ENCODE data around the gene DNAH17.

The DNAH17 gene, protein sequence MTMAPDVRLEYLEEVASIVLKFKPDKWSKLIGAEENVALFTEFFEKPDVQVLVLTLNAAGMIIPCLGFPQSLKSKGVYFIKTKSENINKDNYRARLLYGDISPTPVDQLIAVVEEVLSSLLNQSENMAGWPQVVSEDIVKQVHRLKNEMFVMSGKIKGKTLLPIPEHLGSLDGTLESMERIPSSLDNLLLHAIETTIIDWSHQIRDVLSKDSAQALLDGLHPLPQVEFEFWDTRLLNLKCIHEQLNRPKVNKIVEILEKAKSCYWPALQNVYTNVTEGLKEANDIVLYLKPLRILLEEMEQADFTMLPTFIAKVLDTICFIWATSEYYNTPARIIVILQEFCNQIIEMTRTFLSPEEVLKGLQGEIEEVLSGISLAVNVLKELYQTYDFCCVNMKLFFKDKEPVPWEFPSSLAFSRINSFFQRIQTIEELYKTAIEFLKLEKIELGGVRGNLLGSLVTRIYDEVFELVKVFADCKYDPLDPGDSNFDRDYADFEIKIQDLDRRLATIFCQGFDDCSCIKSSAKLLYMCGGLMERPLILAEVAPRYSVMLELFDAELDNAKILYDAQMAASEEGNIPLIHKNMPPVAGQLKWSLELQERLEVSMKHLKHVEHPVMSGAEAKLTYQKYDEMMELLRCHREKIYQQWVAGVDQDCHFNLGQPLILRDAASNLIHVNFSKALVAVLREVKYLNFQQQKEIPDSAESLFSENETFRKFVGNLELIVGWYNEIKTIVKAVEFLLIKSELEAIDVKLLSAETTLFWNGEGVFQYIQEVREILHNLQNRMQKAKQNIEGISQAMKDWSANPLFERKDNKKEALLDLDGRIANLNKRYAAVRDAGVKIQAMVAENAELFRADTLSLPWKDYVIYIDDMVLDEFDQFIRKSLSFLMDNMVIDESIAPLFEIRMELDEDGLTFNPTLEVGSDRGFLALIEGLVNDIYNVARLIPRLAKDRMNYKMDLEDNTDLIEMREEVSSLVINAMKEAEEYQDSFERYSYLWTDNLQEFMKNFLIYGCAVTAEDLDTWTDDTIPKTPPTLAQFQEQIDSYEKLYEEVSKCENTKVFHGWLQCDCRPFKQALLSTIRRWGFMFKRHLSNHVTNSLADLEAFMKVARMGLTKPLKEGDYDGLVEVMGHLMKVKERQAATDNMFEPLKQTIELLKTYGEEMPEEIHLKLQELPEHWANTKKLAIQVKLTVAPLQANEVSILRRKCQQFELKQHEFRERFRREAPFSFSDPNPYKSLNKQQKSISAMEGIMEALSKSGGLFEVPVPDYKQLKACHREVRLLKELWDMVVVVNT (N-terminal part only)

DNA sequence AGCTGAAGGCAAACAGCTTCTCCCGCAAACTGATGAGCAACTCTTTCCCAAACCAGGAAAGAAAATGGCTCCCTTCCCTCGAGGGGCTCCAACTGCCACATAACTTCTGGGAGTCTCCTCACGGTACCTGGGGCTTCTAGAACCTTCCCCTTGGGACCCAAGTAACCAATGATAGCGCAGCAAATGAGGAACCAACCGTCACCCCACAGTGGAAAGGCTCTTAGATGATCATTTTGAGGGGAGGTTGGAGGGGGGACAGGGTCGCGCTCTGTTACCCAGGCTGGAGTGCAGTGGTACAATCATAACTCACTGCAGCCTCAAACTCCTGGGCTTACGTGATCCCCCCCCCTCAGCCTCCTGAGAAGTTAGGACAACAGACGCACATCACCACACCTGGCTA, at the start of gene DNAH17:
Gene DNAH17, minus strand, starts transcription at position 101 of the 400 bp plus-strand sequence. CDS start 2,339 bp downstream, outside the sequence.
- H3K27me3 ChIP-seq (ENCODE audit: control insufficient read depth in 1 of 2, insufficient read depth in 2 of 2, low read length in 2 of 2) = no peaks in the 10 kb centered on the region
- no peak within 1 kb of the TSS for H3K27ac ChIP-seq (ENCODE audit: low read length)
- H3K9ac ChIP-seq (ENCODE audit: low read length in 2 of 2) = no peak within 1 kb of the TSS
- no peaks in the 10 kb centered on the region for H3K9me3 ChIP-seq (ENCODE audit: control insufficient read depth in 2 of 2, low read length in 2 of 2)
- H3K4me3 ChIP-seq (ENCODE audit: low read length in 2 of 2) = no peak within 1 kb of the TSS
- no peaks in the 10 kb centered on the region for H3K4me1 ChIP-seq (ENCODE audit: control insufficient read depth, insufficient read depth, low read length)
- H3K36me3 ChIP-seq (ENCODE audit: control insufficient read depth in 2 of 2, insufficient read depth in 2 of 2, low read length in 2 of 2) = no peaks in the 10 kb centered on the region

DNA sequence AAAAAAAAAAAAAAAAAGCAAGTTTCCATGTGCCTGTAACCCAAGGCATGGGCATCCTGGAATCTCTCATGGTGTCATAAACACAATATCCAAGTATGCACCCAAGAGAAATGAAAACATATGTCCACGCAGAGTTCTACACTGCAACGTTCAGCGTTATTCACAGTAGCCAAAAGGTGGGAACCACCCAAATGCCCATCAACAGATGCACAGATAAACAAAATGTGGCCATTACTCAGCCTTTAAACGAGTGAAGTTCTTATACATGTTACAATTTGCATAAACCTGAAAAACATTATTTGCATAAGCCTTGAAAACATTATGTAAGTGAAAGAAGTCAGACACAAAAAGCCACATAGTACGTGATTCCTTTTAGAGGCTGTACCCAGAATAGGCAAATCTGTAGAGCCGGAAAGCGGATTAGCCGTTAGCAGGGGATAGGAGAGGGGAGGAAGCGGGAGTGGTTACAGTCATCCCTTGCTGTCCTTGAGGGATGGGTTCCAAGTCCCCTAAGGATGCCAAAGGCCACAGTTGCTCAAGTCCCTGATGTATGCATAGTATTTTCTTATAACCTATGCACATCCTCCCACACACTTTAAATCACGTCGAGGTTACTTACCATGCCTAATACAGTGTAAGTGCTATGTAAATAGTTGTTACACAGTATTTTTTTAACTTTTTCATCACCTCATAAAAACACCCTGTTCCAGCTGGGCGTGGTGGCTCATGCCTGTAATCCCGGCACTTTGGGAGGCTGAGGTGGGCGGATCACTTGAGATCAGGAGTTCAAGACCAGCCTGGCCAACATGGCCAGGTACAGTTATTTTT, 47.3 kb upstream of the DNAH17 start:
- Histone ChIP-seq H3K27ac (ENCODE audit: low read length) (no peak overlapping the region), H3K27me3 (ENCODE audit: control insufficient read depth in 1 of 2, insufficient read depth in 2 of 2, low read length in 2 of 2) (no peaks in the 10 kb centered on the region), H3K36me3 (ENCODE audit: control insufficient read depth in 2 of 2, insufficient read depth in 2 of 2, low read length in 2 of 2) (no peaks in the 10 kb centered on the region), H3K9me3 (ENCODE audit: control insufficient read depth in 2 of 2, low read length in 2 of 2) (no peaks in the 10 kb centered on the region), H3K4me1 (ENCODE audit: control insufficient read depth, insufficient read depth, low read length) (no peaks in the 10 kb centered on the region), H3K9ac (ENCODE audit: low read length in 2 of 2) (no peak overlapping the region), H3K4me3 (ENCODE audit: low read length in 2 of 2) (no peak overlapping the region)

DNA sequence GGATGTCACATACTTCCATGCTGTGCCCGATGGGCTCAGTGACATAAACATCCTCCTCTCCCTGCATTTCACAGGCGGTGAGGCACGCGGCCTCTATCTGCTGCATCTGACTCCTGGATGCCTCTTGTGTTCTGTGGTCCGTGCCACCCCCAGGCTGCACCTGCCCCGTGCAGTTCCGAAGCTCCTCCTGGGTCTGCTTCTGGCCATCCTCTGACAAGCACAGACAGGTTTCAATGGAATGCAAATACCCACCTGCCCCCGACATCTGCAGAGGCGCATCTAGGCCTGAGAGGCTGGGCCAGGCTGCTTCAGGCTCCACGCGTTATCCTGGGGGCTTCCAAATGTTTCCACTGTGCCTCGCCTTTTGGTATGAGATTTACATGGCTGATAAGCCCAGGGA, 46.3 kb upstream of the DNAH17 start:
- no peaks in the 10 kb centered on the region for H3K4me1 ChIP-seq (ENCODE audit: control insufficient read depth, insufficient read depth, low read length)
- H3K27me3 ChIP-seq (ENCODE audit: control insufficient read depth in 1 of 2, insufficient read depth in 2 of 2, low read length in 2 of 2) = no peaks in the 10 kb centered on the region
- no peak overlapping the region for H3K27ac ChIP-seq (ENCODE audit: low read length)
- no peaks in the 10 kb centered on the region for H3K36me3 ChIP-seq (ENCODE audit: control insufficient read depth in 2 of 2, insufficient read depth in 2 of 2, low read length in 2 of 2)
- peaks cover 0 to 3% of the 10 kb centered on the region in 2 donors for H3K9me3 ChIP-seq (ENCODE audit: control insufficient read depth in 2 of 2, low read length in 2 of 2)
- no peak overlapping the region for H3K4me3 ChIP-seq (ENCODE audit: low read length in 2 of 2)
- H3K9ac ChIP-seq (ENCODE audit: low read length in 2 of 2) = no peak overlapping the region

DNA sequence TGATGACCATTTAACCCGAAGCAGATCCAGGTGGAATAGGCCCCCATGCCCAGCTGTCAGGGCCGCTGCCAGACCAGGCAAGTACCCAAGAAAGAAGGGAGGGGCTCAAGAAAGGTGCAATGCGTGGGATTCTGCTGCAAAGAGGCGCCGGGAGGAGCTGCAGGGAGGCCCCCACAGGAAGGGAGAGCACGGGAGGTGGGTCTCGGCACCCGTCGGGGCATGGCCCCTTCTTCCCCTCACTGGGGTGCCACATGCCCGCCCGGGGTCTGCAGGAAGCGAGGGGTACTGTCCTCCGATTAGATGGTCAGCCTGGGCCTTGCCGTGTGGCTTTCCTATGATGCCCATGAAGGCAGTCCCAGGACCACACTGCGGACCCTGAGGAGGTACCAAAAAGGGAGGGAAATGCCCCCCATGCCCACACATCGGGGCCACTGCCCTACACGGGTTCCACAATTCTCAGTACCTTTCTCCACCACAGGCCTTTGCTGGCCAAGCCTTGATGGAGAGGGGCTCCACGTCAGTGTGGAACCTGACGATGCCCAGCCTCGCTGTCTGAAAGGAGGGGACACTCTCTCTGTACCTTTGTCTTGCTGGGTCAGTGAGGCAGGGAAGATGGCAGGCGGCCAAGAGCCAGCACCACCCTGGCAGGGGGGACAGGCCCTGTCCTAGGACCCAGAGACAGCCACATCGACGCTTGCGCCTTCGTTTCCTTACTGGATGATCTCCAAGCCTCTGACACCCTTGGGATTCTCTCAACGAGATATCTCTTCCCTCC, 45.5 kb upstream of the DNAH17 start:
- H3K27me3 ChIP-seq (ENCODE audit: control insufficient read depth in 1 of 2, insufficient read depth in 2 of 2, low read length in 2 of 2) = no peaks in the 10 kb centered on the region

DNA sequence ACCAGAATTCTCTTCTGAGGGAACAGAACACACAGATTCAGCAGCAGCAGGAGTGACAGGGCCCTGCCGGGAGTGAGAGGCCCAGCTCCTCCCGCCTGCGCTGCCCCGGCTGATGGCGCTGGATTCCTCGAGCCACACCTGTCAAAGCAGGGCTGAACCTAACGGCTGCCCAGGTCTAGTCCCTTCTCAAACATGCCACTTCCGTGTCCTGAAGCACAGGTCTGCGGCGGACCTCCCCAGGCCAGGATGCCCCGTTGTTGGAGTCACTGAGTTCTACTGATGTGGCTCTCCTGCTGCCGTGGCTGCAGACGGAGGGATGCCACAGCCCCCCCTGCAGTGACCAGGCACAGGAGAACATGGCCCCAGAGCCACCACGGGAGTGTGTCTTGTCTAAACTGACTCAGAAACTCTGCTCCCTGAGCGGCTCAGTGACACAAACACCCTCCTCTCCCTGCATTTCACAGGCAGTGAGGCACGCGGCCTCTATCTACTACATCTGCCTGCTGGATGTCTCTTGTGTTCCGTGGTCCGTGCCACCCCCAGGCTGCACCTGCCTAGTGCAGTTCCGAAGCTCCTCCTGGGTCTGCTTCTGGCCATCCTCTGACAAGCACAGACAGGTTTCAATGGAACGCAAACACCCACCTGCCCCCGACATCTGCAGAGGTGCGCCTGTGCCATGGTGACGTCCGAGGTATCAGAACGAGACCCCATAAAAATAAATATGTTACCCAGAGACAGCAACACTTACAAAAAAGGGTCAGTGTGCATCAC, 44.7 kb upstream of the DNAH17 start:
- Histone ChIP-seq H3K36me3 (ENCODE audit: control insufficient read depth in 2 of 2, insufficient read depth in 2 of 2, low read length in 2 of 2) (no peaks in the 10 kb centered on the region), H3K27ac (ENCODE audit: low read length) (no peak overlapping the region), H3K27me3 (ENCODE audit: control insufficient read depth in 1 of 2, insufficient read depth in 2 of 2, low read length in 2 of 2) (no peaks in the 10 kb centered on the region), H3K9me3 (ENCODE audit: control insufficient read depth in 2 of 2, low read length in 2 of 2) (peaks cover 0 to 3% of the 10 kb centered on the region in 2 donors), H3K4me1 (ENCODE audit: control insufficient read depth, insufficient read depth, low read length) (peaks cover 11% of the 10 kb centered on the region), H3K4me3 (ENCODE audit: low read length in 2 of 2) (no peak overlapping the region), H3K9ac (ENCODE audit: low read length in 2 of 2) (no peak overlapping the region)

More for the DNA sequence above, 45.5 kb upstream of the DNAH17 start:
- Histone ChIP-seq H3K4me1 (ENCODE audit: control insufficient read depth, insufficient read depth, low read length) (peaks cover 3% of the 10 kb centered on the region), H3K4me3 (ENCODE audit: low read length in 2 of 2) (no peak overlapping the region), H3K36me3 (ENCODE audit: control insufficient read depth in 2 of 2, insufficient read depth in 2 of 2, low read length in 2 of 2) (no peaks in the 10 kb centered on the region), H3K9ac (ENCODE audit: low read length in 2 of 2) (no peak overlapping the region), H3K9me3 (ENCODE audit: control insufficient read depth in 2 of 2, low read length in 2 of 2) (peaks cover 0 to 3% of the 10 kb centered on the region in 2 donors), H3K27ac (ENCODE audit: low read length) (no peak overlapping the region)

DNA sequence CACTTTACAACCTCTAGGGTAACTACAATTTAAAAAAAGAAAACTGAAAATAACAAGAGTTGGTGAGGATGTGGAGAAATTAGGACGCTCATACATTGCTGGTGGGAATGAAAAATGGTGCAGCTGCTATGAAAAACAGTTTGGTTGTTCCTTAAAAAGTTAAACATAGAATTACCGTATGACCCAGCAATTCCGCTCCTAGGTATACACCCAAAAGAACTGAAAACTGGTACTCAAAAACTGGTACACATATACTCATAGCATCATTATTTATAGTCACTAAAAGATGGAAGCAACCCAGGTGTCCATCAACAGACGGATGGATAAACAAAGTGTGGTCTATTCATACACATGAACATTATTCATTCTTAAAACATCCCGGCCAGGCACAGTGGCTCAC, 42.9 kb upstream of the DNAH17 start:
- Histone ChIP-seq H3K27ac (ENCODE audit: low read length) (no peak overlapping the region), H3K27me3 (ENCODE audit: control insufficient read depth in 1 of 2, insufficient read depth in 2 of 2, low read length in 2 of 2) (no peaks in the 10 kb centered on the region), H3K4me1 (ENCODE audit: control insufficient read depth, insufficient read depth, low read length) (peaks cover 17% of the 10 kb centered on the region)

DNA sequence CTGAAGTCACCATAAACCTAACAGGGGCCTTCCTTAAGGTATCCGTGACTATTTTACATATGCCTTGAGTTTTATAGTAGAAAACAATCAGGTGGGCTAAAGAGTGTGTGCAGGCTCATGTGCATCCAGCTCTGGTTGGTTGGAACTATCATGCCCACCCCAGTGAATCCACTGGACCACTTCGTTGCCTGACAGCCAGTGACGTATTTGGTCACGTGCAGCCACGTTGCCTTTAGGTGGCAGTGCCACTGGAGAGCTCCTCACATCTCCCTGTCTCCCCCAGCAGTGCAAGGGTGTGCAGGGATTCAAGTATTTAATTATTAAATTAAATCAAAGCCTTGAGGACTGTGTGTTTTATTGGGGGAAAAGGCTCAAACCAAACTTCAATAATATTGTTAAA, 42.1 kb upstream of the DNAH17 start:
- Histone ChIP-seq H3K9me3 (ENCODE audit: control insufficient read depth in 2 of 2, low read length in 2 of 2) (peaks cover 0 to 3% of the 10 kb centered on the region in 2 donors), H3K4me1 (ENCODE audit: control insufficient read depth, insufficient read depth, low read length) (peaks cover 17% of the 10 kb centered on the region), H3K4me3 (ENCODE audit: low read length in 2 of 2) (no peak overlapping the region), H3K27ac (ENCODE audit: low read length) (no peak overlapping the region), H3K36me3 (ENCODE audit: control insufficient read depth in 2 of 2, insufficient read depth in 2 of 2, low read length in 2 of 2) (no peaks in the 10 kb centered on the region), H3K27me3 (ENCODE audit: control insufficient read depth in 1 of 2, insufficient read depth in 2 of 2, low read length in 2 of 2) (no peaks in the 10 kb centered on the region), H3K9ac (ENCODE audit: low read length in 2 of 2) (no peak overlapping the region)

More for the DNA sequence above, 42.9 kb upstream of the DNAH17 start:
- Histone ChIP-seq H3K36me3 (ENCODE audit: control insufficient read depth in 2 of 2, insufficient read depth in 2 of 2, low read length in 2 of 2) (no peaks in the 10 kb centered on the region), H3K9ac (ENCODE audit: low read length in 2 of 2) (no peak overlapping the region), H3K9me3 (ENCODE audit: control insufficient read depth in 2 of 2, low read length in 2 of 2) (peaks cover 0 to 3% of the 10 kb centered on the region in 2 donors), H3K4me3 (ENCODE audit: low read length in 2 of 2) (no peak overlapping the region)

DNA sequence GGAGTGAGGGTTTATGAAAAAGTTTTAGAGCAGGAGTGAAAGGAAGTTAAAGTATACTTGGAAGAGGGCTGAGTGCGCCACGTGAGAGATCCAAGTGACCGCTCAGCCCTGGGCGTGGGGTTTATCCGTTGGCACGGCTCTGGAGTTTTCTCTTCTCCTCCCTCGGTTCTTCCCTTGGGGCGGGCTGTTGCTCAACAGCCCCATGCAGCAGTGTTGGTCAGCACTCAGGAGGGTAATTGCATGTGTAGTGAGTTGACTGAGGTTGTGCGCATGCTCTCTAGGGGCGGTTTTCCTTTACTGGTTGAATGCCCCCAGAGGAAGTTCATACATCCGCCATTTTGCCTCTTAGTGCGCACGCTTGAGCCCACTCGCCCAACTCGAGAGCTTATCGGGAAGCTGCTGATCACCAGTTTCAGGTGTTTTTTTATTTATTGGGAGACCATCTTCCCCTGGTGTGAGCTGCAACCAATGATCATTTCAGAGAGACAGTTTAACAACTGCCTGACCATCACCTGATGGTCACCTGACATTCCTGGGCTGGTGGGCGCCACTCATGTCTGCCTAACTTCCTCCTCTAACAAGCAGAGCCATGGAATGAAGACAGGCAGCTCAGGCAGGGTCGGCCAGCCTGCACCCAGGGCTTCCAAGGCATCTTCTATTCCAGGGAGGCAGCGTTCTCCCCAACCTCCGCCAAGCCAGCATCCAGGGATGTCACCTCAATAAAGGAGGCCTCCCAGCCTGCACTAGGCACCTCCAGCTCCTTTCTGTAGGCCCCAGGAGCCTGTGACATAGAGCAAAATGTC, 41.3 kb upstream of the DNAH17 start:
- Histone ChIP-seq H3K27ac (ENCODE audit: low read length) (no peak overlapping the region), H3K4me1 (ENCODE audit: control insufficient read depth, insufficient read depth, low read length) (peaks cover 17% of the 10 kb centered on the region), H3K4me3 (ENCODE audit: low read length in 2 of 2) (no peak overlapping the region), H3K27me3 (ENCODE audit: control insufficient read depth in 1 of 2, insufficient read depth in 2 of 2, low read length in 2 of 2) (no peaks in the 10 kb centered on the region), H3K9ac (ENCODE audit: low read length in 2 of 2) (no peak overlapping the region), H3K36me3 (ENCODE audit: control insufficient read depth in 2 of 2, insufficient read depth in 2 of 2, low read length in 2 of 2) (no peaks in the 10 kb centered on the region), H3K9me3 (ENCODE audit: control insufficient read depth in 2 of 2, low read length in 2 of 2) (peaks cover 0 to 3% of the 10 kb centered on the region in 2 donors)

Data from stomach smooth muscle (tissue), 2 donors.